Fibroblast of lung (primary cell): ENCODE results near the gene TXNRD2.

Experiments
- CTCF ChIP-seq, 2 donors: IDR thresholded peaks in 1 of 2; conservative IDR thresholded peaks in 1 of 2; 1 replicate in 1 of 2; 2 replicates in 1 of 2; pipeline ENCODE4 v1.5.1; 2011 to 2012; ENCODE audit warnings: low read length in 2 of 2, control low read depth in 1 of 2, inconsistent platforms in 1 of 2, low read depth in 1 of 2, mild to moderate bottlenecking in 1 of 2
- EZH2 ChIP-seq: IDR thresholded peaks from 2 replicates; pipeline ENCODE4 v1.5.1; 2012; ENCODE audit warnings: low read length, control low read depth, mild to moderate bottlenecking; ENCODE audit errors: missing control alignments

GRCh38 chr22:19879992-19880785, 61.4 kb downstream of the TXNRD2 start:
- TF ChIP-seq CTCF (conservative IDR thresholded peaks at IDR 0.05 in 1 of 2, IDR thresholded peaks at IDR 0.05 in 1 of 2; ENCODE audit: low read depth in 1 of 2, low read length in 2 of 2), result no peak
- TF ChIP-seq EZH2, result no peak
